Measurements from ENCODE around the gene ZPLD1. TPM values are rescaled to one million over a fixed set of nuclear protein-coding genes. Genes with fewer than 3 reads are reported as not detected.
A peak's percentile ranks its signal among the peaks of the same experiment; 100 is the strongest.

ZPLD1 gene
- total RNA-seq, 1 experiment from 2014 or later, result not detected

- CTCF ChIA-PET, result no interaction called here
- no peak overlapping the region for H3K27ac ChIP-seq (ENCODE audit: low read depth, low read length)
- RAD21 ChIA-PET (ENCODE audit: low non-redundant PET in 1 of 2, low total read pairs in 2 of 2, uncharacterized antibody in 2 of 2, unreplicated experiment in 2 of 2), result no interaction called here
- H3K9me3 ChIP-seq (ENCODE audit: control insufficient read depth in 1 of 2, insufficient read depth in 1 of 2, low read depth in 1 of 2, low read length in 2 of 2), result no peaks in the 10 kb centered on the region
- peak overlapping the region; percentile 71 for H2AFZ ChIP-seq (ENCODE audit: low read depth, low read length, poor library complexity, severe bottlenecking)
- H3K4me3 ChIP-seq (replicated peaks in 1 of 2; ENCODE audit: low read depth in 1 of 2, low read length in 2 of 2), result no peak overlapping the region
- ATAC-seq (no peak), DNase-seq (ENCODE audit: low read depth, low spot score) (no peak)
- no TSS peak for BruUV-seq (replicated peaks)
- intact Hi-C loops (cut with micrococcal nuclease), result loop anchor here (10.0 kb wide), 1 partner anchor 226 kb away; no protein-coding TSS in a partner anchor
- no peaks in the 10 kb centered on the region for H3K79me2 ChIP-seq (ENCODE audit: insufficient read depth, low read length)
- peaks cover 0 to 12% of the 10 kb centered on the region in 2 experiments; a peak in 2 of 4 replicates for H3K4me1 ChIP-seq (ENCODE audit: control insufficient read depth in 1 of 2, insufficient read depth in 2 of 2, low read length in 2 of 2)
- no peaks in the 10 kb centered on the region for H3K9me2 ChIP-seq (ENCODE audit: insufficient read depth)
- POLR2A ChIA-PET, result no interaction called here
- H4K20me1 ChIP-seq (ENCODE audit: insufficient read depth), result no peaks in the 10 kb centered on the region
- no peaks in the 10 kb centered on the region for H3K36me3 ChIP-seq (ENCODE audit: control insufficient read depth in 1 of 2, insufficient read depth in 2 of 2, low read length in 2 of 2)
- H3K27me3 ChIP-seq (ENCODE audit: insufficient read depth, low read length), result no peaks in the 10 kb centered on the region
- peak overlapping the region; percentile 42 for H3K4me2 ChIP-seq (ENCODE audit: low read length)
- no peak for TF ChIP-seq JUND (IDR thresholded peaks at IDR 0.05)
- TF ChIP-seq FOSL1 (IDR thresholded peaks at IDR 0.05; ENCODE audit: low read depth), result peak; percentile 68
- TF ChIP-seq SP1 (IDR thresholded peaks at IDR 0.05; ENCODE audit: low read depth), result 0 out of 2 replicates have a peak, but pooled peaks have one; percentile 26
- H3K9ac ChIP-seq (ENCODE audit: low read length), result no peak overlapping the region
Measured at GRCh38 chr3:102460579-102460978, 25.8 kb downstream of the ZPLD1 start.

- no peak for DNase-seq (ENCODE audit: low read depth, low spot score)
- Histone ChIP-seq H3K9me3 (ENCODE audit: control insufficient read depth in 1 of 2, insufficient read depth in 1 of 2, low read depth in 1 of 2, low read length in 2 of 2) (no peaks in the 10 kb centered on the region), H3K9ac (ENCODE audit: low read length) (no peak overlapping the region), H2AFZ (ENCODE audit: low read depth, low read length, poor library complexity, severe bottlenecking) (no peak overlapping the region), H3K4me2 (ENCODE audit: low read length) (no peak overlapping the region), H3K36me3 (ENCODE audit: control insufficient read depth in 1 of 2, insufficient read depth in 2 of 2, low read length in 2 of 2) (no peaks in the 10 kb centered on the region), H3K27me3 (ENCODE audit: insufficient read depth, low read length) (no peaks in the 10 kb centered on the region), H3K27ac (ENCODE audit: low read depth, low read length) (no peak overlapping the region), H3K9me2 (ENCODE audit: insufficient read depth) (no peaks in the 10 kb centered on the region), H3K4me3 (replicated peaks in 1 of 2; ENCODE audit: low read depth in 1 of 2, low read length in 2 of 2) (no peak overlapping the region), H3K79me2 (ENCODE audit: insufficient read depth, low read length) (no peaks in the 10 kb centered on the region), H4K20me1 (ENCODE audit: insufficient read depth) (no peaks in the 10 kb centered on the region), H3K4me1 (ENCODE audit: control insufficient read depth in 1 of 2, insufficient read depth in 2 of 2, low read length in 2 of 2) (peaks cover 0 to 12% of the 10 kb centered on the region in 2 experiments; a peak in 2 of 4 replicates)
- RAD21 ChIA-PET (ENCODE audit: low non-redundant PET in 1 of 2, low total read pairs in 2 of 2, uncharacterized antibody in 2 of 2, unreplicated experiment in 2 of 2), result no interaction called here
- no TSS peak for BruUV-seq (replicated peaks)
- POLR2A ChIA-PET, result no interaction called here
- ATAC-seq, result no peak
- CTCF ChIA-PET, result interaction anchor here (1.4 kb wide), 1 partner anchor 235 kb away, joined by 4 read pairs; no protein-coding TSS in a partner anchor
- intact Hi-C loops (cut with micrococcal nuclease), result loop anchor here (10.0 kb wide), 1 partner anchor 229 kb away; no protein-coding TSS in a partner anchor
- TF ChIP-seq CBX3 (IDR thresholded peaks at IDR 0.05; ENCODE audit: low read depth) (no peak), ZBTB33 (IDR thresholded peaks at IDR 0.05; ENCODE audit: extremely low read depth, insufficient replicate concordance, low read length) (no peak), CTCF (IDR thresholded peaks at IDR 0.05 in 2 of 3, conservative IDR thresholded peaks at IDR 0.05 in 1 of 3; ENCODE audit: borderline replicate concordance in 1 of 3, insufficient read depth in 1 of 3, low read depth in 2 of 3, low read length in 2 of 3) (no peak), SRF (IDR thresholded peaks at IDR 0.05; ENCODE audit: low read depth) (no peak), ELF1 (IDR thresholded peaks at IDR 0.05; ENCODE audit: borderline replicate concordance, low read depth) (no peak), EZH2phosphoT487 (IDR thresholded peaks at IDR 0.05; ENCODE audit: borderline replicate concordance) (no peak), SP1 (IDR thresholded peaks at IDR 0.05; ENCODE audit: low read depth) (no peak), JUND (IDR thresholded peaks at IDR 0.05) (no peak), ZNF274 (IDR thresholded peaks at IDR 0.05; ENCODE audit: low read depth, low read length) (no peak), YY1 (IDR thresholded peaks at IDR 0.05; ENCODE audit: extremely low read depth, insufficient replicate concordance, low read depth, low read length) (no peak), MAX (IDR thresholded peaks at IDR 0.05) (no peak), SIN3A (IDR thresholded peaks at IDR 0.05; ENCODE audit: low read depth) (no peak), ZFX (IDR thresholded peaks at IDR 0.05) (no peak)
Measured at GRCh38 chr3:102464261-102464660, 29.4 kb downstream of the ZPLD1 start.

Data from HCT116 (cell line).